ENCODE measurements around the gene PCGF3. TPM values are rescaled to one million over a fixed set of nuclear protein-coding genes. Genes with fewer than 3 reads are reported as not detected.

The PCGF3 gene
- total RNA-seq, 3 donors from 2014 or later, result 45.5 to 66.9 (median 56.7) TPM

DNA sequence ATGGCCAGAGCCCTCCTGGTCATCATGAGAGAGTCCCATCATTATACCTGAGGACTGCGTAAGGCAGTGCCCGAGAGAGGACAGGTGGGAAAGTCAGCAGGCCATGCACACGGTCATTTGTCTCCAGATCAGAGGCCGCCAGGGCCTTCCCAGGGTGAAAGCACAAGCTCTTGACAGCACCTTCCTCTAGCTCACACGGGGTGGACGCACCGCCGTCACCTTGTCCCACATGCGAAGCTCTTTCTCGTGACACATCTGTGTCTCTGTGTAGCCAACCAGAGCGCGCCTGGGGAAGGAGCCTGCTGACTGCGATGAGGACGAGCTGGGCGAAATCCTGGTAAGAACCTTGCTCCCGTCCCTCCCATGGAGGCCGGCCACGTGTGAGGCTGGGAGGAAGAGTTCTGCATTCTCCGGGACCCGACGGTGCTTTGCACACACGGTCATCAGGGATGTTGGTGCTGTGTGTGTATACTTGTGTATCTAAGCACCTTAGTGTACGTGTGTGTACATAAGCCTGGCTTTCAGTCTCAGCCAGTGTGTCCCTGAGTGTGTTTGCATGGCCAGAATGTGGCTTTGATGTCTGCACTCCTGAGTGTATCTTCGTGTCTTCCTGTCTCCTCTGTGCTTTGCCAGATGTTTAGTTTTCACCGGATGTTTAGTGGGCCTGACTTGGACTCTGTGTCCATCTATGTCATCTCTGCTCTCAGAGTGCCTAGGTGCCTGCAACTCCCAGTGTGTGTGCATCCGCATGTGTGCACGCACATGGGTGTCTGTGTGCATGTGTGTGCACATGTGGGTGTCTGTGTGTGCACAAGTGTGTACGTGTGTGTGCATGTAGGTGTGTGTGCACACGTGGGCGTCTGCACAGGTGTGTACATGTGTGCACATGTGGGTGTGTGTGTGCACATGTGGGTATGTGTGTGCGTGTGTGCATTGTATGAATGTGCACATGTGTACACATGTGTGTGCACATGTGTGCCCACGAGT lies 46.7 kb upstream of the PCGF3 start:
- no peak for ATAC-seq
- intact Hi-C loops (cut with DNase I, micrococcal nuclease), result no loop called here
- TF ChIP-seq, protein P1, sequence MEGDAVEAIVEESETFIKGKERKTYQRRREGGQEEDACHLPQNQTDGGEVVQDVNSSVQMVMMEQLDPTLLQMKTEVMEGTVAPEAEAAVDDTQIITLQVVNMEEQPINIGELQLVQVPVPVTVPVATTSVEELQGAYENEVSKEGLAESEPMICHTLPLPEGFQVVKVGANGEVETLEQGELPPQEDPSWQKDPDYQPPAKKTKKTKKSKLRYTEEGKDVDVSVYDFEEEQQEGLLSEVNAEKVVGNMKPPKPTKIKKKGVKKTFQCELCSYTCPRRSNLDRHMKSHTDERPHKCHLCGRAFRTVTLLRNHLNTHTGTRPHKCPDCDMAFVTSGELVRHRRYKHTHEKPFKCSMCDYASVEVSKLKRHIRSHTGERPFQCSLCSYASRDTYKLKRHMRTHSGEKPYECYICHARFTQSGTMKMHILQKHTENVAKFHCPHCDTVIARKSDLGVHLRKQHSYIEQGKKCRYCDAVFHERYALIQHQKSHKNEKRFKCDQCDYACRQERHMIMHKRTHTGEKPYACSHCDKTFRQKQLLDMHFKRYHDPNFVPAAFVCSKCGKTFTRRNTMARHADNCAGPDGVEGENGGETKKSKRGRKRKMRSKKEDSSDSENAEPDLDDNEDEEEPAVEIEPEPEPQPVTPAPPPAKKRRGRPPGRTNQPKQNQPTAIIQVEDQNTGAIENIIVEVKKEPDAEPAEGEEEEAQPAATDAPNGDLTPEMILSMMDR (IDR thresholded peaks at IDR 0.05), result no peak

DNA sequence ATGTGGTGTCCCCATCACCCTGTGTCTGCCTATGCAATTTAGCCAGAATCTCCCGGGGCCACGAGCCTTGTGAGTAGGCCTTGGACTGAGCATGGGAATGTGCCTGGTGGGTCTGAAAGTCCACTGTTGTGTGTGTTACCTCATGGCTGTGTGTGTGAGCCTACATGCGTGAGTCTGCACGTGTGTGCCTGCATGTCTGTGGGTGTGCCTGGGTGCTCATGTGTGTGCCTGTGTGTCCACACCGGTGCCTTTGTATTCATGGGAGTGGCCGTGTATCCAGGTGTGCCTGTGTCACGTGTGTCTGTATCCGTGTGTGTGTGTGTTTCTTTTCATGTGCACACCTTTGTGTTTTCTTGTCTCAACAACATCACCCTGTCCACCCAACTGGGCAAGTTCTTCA lies 45.8 kb upstream of the PCGF3 start:
- Histone ChIP-seq H3K4me1 (ENCODE audit: low read depth) (peaks cover 3% of the 10 kb centered on the region), H3K36me3 (ENCODE audit: low read depth) (no peaks in the 10 kb centered on the region), H3K4me3 (no peak overlapping the region), H3K9me3 (no peaks in the 10 kb centered on the region)
- intact Hi-C loops (cut with DNase I, micrococcal nuclease), result no loop called here
- TF ChIP-seq, protein P1 (IDR thresholded peaks at IDR 0.05), result no peak
- ATAC-seq, result no peak
- DNase-seq, result peak in 1 of 3 donors; percentile 4

More for the DNA sequence above, 46.7 kb upstream of the PCGF3 start:
- Histone ChIP-seq H3K4me1 (ENCODE audit: low read depth) (peaks cover 3% of the 10 kb centered on the region), H3K4me3 (no peak overlapping the region), H3K36me3 (ENCODE audit: low read depth) (no peaks in the 10 kb centered on the region), H3K9me3 (no peaks in the 10 kb centered on the region)
- peak in 2 of 3 donors; percentile 10 to 30 for DNase-seq

DNA sequence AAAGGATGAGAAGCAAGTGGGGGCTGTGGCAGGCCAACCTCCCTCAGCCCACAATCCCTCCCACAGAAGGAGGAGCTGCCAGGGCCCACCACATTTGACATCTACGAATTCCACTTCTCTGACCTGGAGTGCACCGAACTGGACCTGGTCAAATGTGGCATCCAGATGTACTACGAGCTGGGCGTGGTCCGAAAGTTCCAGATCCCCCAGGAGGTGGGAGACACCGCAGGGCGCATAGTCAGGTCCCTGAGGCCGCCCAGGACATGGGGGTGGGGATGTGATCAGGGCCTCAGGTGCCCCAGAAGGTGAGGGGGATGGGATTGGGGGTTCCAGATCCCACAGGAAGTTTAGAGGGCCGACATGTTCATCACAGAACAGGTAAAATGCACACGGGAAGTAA lies 45.2 kb upstream of the PCGF3 start:
- Histone ChIP-seq H3K4me3 (no peak overlapping the region), H3K36me3 (ENCODE audit: low read depth) (no peaks in the 10 kb centered on the region), H3K9me3 (no peaks in the 10 kb centered on the region), H3K4me1 (ENCODE audit: low read depth) (peaks cover 3% of the 10 kb centered on the region)
- ATAC-seq (no peak), DNase-seq (peak in 1 of 3 donors; percentile 7)
- TF ChIP-seq, protein P1 (IDR thresholded peaks at IDR 0.05), result no peak
- intact Hi-C loops (cut with DNase I, micrococcal nuclease), result no loop called here

DNA sequence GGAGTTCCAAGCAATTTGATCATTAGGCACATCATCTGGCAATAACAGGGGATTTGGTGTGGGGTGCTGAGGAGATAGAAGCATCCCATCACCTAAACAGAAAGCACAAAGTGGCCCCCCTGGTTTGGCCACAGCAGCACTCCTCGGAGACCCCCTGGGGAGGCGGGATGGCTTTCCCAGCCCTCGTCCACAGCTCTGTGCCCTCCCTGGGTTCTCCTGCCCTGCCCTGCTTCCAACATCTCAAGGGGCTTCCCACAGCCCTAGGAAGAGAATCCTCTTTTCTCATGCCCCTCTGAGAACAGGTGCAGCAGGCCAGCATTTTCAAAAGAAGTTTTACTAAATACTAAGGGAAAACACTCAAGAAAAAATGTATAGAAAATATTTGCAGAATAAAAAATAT lies 44.4 kb upstream of the PCGF3 start:
- no peak for ATAC-seq

DNA sequence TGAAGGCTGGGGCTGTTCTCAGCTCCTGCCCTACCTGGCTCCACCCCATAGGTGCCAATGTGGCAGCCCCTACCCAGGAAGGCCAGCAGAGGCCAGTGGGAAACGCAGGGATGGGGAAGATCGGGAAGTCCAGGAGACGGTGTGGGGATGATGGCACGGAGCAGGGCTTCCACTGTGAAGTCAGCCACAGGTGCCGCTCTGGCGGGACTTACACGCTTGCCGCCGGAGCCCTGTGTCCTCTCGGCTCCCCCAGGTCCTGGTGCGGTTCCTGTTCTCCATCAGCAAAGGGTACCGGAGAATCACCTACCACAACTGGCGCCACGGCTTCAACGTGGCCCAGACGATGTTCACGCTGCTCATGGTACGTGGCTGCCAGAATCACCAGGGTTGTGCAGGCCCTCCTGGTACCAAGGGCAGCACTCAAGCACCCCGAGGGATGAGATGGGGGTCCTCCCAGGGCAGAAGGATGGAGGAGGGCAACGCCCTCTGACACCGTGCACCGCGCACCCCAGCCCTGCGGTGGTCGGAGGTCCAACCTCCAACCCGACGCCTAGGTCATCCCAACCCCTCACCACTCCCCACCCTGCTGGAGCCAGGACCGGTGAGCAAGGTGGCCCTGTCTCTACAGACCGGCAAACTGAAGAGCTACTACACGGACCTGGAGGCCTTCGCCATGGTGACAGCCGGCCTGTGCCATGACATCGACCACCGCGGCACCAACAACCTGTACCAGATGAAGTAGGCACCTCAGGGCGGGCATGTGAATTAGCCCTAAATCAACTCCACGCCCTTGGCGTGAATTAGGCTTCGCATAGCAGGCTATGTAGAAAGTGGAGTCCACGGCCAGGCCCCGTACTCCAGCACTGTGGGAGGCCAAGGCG lies 43.5 kb upstream of the PCGF3 start:
- ATAC-seq (no peak), DNase-seq (peak in 2 of 3 donors; percentile 17 to 45)
- H3K9me3 ChIP-seq, result no peaks in the 10 kb centered on the region
- H3K36me3 ChIP-seq (ENCODE audit: low read depth), result no peaks in the 10 kb centered on the region
- intact Hi-C loops (cut with DNase I, micrococcal nuclease), result no loop called here
- H3K4me3 ChIP-seq, result no peak overlapping the region
- peaks cover 3% of the 10 kb centered on the region for H3K4me1 ChIP-seq (ENCODE audit: low read depth)
- TF ChIP-seq, protein P1 (IDR thresholded peaks at IDR 0.05), result no peak

More for the DNA sequence above, 44.4 kb upstream of the PCGF3 start:
- Histone ChIP-seq H3K36me3 (ENCODE audit: low read depth) (no peaks in the 10 kb centered on the region), H3K4me1 (ENCODE audit: low read depth) (peaks cover 3% of the 10 kb centered on the region), H3K9me3 (no peaks in the 10 kb centered on the region), H3K4me3 (no peak overlapping the region)
- intact Hi-C loops (cut with DNase I, micrococcal nuclease), result no loop called here
- DNase-seq, result peak in 1 of 3 donors; percentile 5
- TF ChIP-seq, protein P1 (IDR thresholded peaks at IDR 0.05), result no peak
